HG03103 (cell line): ENCODE results near the gene MIPOL1.
"Not testable (repeated sequence)": the region's sequence is repeated elsewhere in the genome, so short reads cannot be mapped to it uniquely, and the experiment has no call there.

ENCODE experiments used
- ATAC-seq: cut with Tn5 transposase; IDR thresholded peaks from one replicate; pipeline ENCODE4 v1.9.1; 2021; ENCODE audit warnings: low read depth; ENCODE audit not compliant: unreplicated experiment

The MIPOL1 gene

GRCh38 chr14:37186865-37187264 is 10.9 kb upstream of the MIPOL1 start:
- no peak for ATAC-seq

GRCh38 chr14:37187294-37187693 is 10.4 kb upstream of the MIPOL1 start:
- ATAC-seq, result no peak

- not testable (repeated sequence) for ATAC-seq
Observed at GRCh38 chr14:37187840-37188577, 9.7 kb upstream of the MIPOL1 start.

DNA sequence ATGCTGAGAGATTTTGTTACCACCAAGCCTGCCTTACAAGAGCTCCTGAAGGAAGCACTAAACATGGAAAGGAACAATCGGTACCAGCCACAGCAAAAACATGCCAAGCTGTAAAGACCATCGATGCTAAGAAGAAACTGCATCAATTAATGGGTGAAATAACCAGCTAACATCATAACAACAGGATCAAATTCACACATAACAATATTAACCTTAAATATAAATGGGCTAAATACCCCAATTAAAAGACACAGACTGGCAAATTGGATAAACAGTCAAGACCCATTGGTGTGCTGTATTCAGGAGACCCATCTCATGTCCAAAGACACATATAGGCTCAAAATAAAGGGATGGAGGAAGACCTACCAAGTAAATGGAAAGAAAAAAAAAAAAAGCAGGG is 8.0 kb upstream of the MIPOL1 start:
- not testable (repeated sequence) for ATAC-seq

- ATAC-seq, result no peak
Observed at GRCh38 chr14:37194698-37195097, 3.0 kb upstream of the MIPOL1 start.

DNA sequence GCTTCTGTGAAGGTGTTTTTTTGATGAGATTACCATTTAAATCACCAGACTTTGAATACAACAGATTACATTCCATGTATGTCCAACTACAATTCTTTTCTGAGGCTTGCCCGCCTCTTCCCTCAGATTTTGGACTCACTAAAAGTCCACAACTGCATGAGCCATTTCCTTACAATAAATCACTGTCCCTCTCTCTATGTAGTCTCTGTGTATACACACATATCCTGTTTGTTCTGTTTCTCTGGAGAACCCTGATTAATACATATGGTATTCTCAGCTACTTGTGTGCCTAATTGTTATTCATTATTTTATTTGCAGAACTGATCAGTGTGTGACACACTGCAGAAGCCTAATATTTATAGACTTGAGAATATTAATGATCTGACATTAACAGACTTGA is 2.4 kb upstream of the MIPOL1 start:
- ATAC-seq, result no peak

DNA sequence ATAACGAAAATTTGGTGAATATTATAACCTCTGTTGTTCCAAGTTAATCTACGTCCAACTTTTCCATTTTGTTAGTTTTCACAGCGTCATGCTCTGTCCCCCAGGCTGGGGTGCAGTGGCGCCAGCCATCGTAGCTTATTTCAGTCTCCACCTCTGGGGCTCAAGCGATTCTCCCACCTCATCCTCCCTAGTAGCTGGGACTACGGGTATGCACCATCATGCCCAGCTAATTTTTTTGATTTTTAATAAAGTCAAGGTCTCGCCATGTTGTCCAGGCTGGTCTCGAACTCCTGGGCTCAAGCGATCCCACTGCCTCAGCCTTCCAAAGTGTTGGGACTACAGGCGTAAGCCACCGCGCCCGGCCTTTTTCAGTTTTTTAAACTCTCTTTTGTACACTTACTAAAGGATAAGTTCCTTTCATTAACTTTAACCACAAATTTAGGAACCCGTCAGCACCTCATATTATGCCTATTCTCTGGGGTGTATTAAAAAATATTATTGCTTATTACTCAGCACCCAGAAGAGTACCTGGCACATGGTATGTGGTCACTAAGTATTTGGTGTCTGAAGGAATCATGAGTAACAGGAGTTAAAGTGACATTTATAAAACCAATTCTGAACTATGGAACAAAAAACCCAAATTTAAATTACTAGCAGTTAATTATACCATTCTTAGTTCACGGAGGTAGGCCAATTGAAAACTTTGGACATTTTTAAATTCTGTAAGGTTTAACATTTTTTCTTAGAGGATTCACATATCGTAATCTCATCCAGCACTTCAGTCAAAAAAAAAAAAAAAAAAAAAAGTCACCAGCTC is 925 bp upstream of the MIPOL1 start:
- ATAC-seq, result no peak

- ATAC-seq, result no peak
Observed at GRCh38 chr14:37198273-37198598, 499 bp downstream of the MIPOL1 start.

DNA sequence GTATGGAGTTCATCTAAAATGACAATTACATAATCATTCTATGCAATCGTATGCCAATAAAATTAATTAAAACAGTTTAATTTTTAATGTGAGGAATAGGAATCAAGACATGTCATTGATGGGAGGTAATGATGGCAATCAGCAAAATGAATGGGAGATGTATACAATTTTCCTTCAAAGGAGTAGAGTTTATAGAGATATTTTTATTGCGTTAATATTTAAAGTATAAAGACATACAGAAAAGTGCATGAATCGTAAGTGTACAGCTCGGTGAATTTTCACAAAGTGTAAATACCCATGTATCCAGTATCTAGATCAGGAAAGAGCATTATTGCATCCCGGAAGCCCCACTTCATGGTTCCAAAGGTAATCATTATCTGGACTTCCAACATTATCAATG is 1.2 kb downstream of the MIPOL1 start:
- ATAC-seq, result no peak

- no peak for ATAC-seq
Observed at GRCh38 chr14:37201724-37202123, 4.0 kb downstream of the MIPOL1 start.

DNA sequence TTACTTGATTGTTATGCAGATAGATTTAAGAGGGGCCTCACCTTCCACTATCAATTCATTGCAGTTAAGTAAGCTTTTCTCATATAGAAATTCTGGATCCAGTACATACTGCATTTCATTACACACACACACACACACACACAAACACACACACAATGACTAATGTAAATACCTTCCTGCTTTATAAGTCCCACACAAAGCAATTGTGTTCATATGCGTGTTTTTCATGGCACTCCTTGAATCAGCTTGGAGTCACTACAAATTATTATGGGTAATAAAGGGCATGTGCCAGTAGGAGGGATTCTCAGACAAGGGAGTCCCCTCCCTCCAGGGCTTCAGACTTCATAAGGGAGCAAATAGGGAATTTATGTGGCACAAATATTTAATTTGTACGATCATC is 4.5 kb downstream of the MIPOL1 start:
- no peak for ATAC-seq

DNA sequence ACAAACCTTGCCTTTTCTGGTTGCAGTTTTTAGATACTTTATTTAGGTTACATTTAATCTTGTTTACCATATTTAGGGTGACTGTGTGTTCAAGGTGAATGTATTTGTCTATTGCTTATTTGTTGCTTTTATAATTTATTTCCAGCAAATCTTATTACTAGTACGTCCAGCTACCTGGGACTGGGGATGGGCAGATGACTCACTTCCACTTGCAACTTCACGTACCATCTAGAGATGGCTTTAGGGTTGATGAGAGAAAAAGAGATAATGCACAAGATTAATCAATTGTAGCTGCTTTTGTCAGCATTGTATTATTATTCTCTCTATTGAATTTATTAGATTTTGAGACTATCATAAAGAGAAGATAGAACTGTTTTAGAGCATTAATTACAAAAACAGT is 5.1 kb downstream of the MIPOL1 start:
- no peak for ATAC-seq

- ATAC-seq, result no peak
Observed at GRCh38 chr14:37203423-37203822, 5.7 kb downstream of the MIPOL1 start.

- ATAC-seq, result not testable (repeated sequence)
Observed at GRCh38 chr14:37205623-37206605, 8.2 kb downstream of the MIPOL1 start.

- not testable (repeated sequence) for ATAC-seq
Observed at GRCh38 chr14:37209617-37210016, 11.9 kb downstream of the MIPOL1 start.

DNA sequence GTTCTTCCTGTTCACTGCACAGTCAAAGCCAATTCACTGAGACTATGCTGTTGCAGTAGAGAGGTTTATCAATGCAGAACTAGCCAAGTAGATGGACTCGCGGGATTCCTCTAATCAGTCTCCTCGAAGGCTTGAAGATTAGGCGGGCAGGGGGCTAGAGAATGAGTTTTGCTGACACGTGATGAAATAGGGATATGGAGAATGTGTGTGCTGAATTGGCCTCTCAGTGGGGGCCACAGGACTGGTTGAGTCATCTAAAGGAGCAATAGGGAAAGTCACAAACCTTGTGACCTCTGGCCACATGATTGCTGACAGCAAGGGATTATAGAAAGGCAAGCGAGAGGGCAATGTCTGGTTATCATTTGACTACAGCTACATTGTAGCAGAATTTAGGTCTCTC is 12.7 kb downstream of the MIPOL1 start:
- ATAC-seq, result no peak

DNA sequence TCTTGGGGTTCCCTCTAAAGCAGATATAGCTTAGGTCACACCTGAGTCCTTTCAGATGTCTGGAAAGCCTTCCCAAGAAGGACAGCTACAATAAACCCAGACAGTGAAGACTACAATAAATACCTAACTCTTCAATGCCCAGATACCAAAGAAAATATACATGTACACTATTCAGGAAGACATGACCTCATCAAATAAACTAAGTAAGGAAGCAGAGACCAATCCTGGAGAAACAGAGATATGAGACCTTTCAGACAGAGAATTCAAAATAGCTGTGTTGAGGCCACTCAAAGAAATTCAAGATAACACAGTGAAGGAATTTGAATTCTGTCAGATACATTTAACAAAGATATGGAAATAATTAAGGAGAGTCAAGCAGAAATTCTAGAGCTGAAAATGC is 15.3 kb downstream of the MIPOL1 start:
- ATAC-seq, result no peak

DNA sequence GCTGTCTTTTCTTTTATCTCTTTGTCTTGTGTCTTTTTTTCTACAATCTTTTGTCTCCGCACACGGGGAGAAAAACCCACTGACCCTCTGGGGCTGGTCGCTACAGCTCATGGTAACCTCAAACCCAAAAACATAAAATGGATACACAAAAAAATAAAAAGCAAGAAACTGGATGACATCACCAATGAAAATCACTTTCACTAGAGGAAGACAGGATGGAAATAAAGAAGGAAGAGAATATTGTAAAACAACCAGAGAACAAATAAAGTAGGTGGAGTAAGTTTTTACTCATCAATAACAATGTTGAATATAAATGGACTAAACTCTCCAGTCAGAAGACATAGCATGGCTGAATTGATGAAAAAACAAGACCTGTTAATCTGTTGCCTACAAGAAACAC is 17.6 kb downstream of the MIPOL1 start:
- ATAC-seq, result no peak

DNA sequence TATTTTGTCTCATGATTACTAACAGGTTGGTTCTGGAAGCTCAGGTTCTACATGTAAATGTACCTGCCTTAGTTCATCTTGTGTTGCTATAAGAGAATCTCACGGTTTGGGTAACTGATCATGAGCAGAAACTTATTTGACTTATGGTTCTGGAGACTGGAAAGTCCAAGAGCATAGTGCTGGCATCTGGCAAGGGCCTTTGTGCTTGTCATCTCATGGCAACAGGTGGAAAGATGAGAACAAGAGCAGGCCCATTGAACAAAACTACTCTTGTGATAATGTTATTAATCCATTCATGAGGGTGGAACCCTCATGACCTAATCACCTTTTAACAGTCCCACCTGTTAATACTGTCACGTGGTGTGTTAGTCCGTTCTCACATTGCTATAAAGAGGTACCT is 23.3 kb downstream of the MIPOL1 start:
- ATAC-seq, result no peak

- no peak for ATAC-seq
Observed at GRCh38 chr14:37223947-37224474, 26.3 kb downstream of the MIPOL1 start.

- ATAC-seq, result not testable (repeated sequence)
Observed at GRCh38 chr14:37225668-37226067, 27.9 kb downstream of the MIPOL1 start.
